Hematopoietic multipotent progenitor cell treated with erythropoietin and hydrocortisone succinate and interleukin-3 and kit ligand, for 8 days (in vitro differentiated cells): ENCODE data around the gene PHLDB1.

Experiments used
- DNase-seq: peaks from one replicate; pipeline ENCODE4 v3.0.0-alpha.2; 2015

PHLDB1 gene

GRCh38 chr11:118643142-118643994, 36.0 kb downstream of the PHLDB1 start:
- no peak for DNase-seq

- DNase-seq = no peak
Observed at GRCh38 chr11:118643995-118644345, 36.6 kb downstream of the PHLDB1 start.

- DNase-seq = no peak
Observed at GRCh38 chr11:118644496-118644895, 37.1 kb downstream of the PHLDB1 start.

GRCh38 chr11:118645066-118645715, 37.8 kb downstream of the PHLDB1 start:
- DNase-seq = no peak

GRCh38 chr11:118646393-118646792, 39.0 kb downstream of the PHLDB1 start:
- no peak for DNase-seq

- DNase-seq = no peak
Observed at GRCh38 chr11:118648291-118648690, 40.9 kb downstream of the PHLDB1 start.

- DNase-seq = no peak
Observed at GRCh38 chr11:118649941-118650340, 42.5 kb downstream of the PHLDB1 start.

- no peak for DNase-seq
Observed at GRCh38 chr11:118650366-118650765, 43.0 kb downstream of the PHLDB1 start.

GRCh38 chr11:118651820-118652219, 44.4 kb downstream of the PHLDB1 start:
- DNase-seq = no peak

GRCh38 chr11:118652681-118653181, 45.3 kb downstream of the PHLDB1 start:
- no peak for DNase-seq

GRCh38 chr11:118653684-118654390, 46.4 kb downstream of the PHLDB1 start:
- no peak for DNase-seq

- no peak for DNase-seq
Observed at GRCh38 chr11:118655486-118656190, 48.2 kb downstream of the PHLDB1 start.

- no peak for DNase-seq
Observed at GRCh38 chr11:118656563-118657165, 49.2 kb downstream of the PHLDB1 start.

GRCh38 chr11:118657238-118657637, 49.8 kb downstream of the PHLDB1 start:
- peak; percentile 9 for DNase-seq

GRCh38 chr11:118657709-118658428, 50.5 kb downstream of the PHLDB1 start:
- no peak for DNase-seq

GRCh38 chr11:118658429-118659313, 51.3 kb downstream of the PHLDB1 start:
- no peak for DNase-seq

- DNase-seq = peak; percentile 79
Observed at GRCh38 chr11:118659314-118659952, 52.0 kb downstream of the PHLDB1 start.

- no peak for DNase-seq
Observed at GRCh38 chr11:118659953-118660680, 52.7 kb downstream of the PHLDB1 start.

GRCh38 chr11:118660681-118661424, 53.4 kb downstream of the PHLDB1 start:
- DNase-seq = no peak
